ENCODE measurements around the gene TMEM50A. TPM values are rescaled to one million over a fixed set of nuclear protein-coding genes. Genes with fewer than 3 reads are reported as not detected.
A peak's percentile ranks its signal among the peaks of the same experiment; 100 is the strongest.
"Not testable (repeated sequence)": the region's sequence is repeated elsewhere in the genome, so short reads cannot be mapped to it uniquely, and the experiment has no call there.

Gene TMEM50A
- total RNA-seq, 3 donors from 2014 or later (not counting 1 experiment from before 2014, with no cell fraction given) = 99.9 to 117 (median 107) TPM

GRCh38 chr1:25392841-25393240 is 54.7 kb downstream of the TMEM50A start:
- H3K9me3 Mint-ChIP-seq = no peaks in the 10 kb centered on the region
- no peaks in the 10 kb centered on the region for H3K36me3 Mint-ChIP-seq
- Histone ChIP-seq H3K4me1 (ENCODE audit: control insufficient read depth, insufficient read depth, low read length) (no peaks in the 10 kb centered on the region), H3K9me3 (ENCODE audit: control insufficient read depth, insufficient read depth, low read length) (no peaks in the 10 kb centered on the region), H3K27me3 (ENCODE audit: control insufficient read depth, insufficient read depth, low read length) (no peaks in the 10 kb centered on the region), H3K36me3 (ENCODE audit: control insufficient read depth, insufficient read depth, low read length) (no peaks in the 10 kb centered on the region), H3K4me3 (ENCODE audit: low read length) (no peak overlapping the region), H3K27ac (ENCODE audit: low read length) (no peak overlapping the region)
- ATAC-seq (no peak), DNase-seq (no peak)
- H3K4me1 Mint-ChIP-seq = peaks cover 0 to 6% of the 10 kb centered on the region in 2 donors
- no peak overlapping the region for H3K27ac Mint-ChIP-seq
- whole genome bisulfite sequencing (ENCODE audit: insufficient coverage) = 91% methylated on average over 3 of the region's 6 CpGs
- peaks cover 0 to 6% of the 10 kb centered on the region in 2 donors for H3K27me3 Mint-ChIP-seq (ENCODE audit: low read depth in 2 of 2)
- no peak for TF ChIP-seq CTCF (IDR thresholded peaks at IDR 0.05)
- intact Hi-C loops (cut with micrococcal nuclease) = no loop called here
- H3K4me3 Mint-ChIP-seq = no peak overlapping the region

- H3K4me1 ChIP-seq (ENCODE audit: control insufficient read depth, insufficient read depth, low read length); H3K27ac Mint-ChIP-seq; intact Hi-C loops (cut with micrococcal nuclease); H3K4me3 Mint-ChIP-seq; H3K36me3 Mint-ChIP-seq; H3K4me1 Mint-ChIP-seq; H3K9me3 Mint-ChIP-seq; H3K36me3 ChIP-seq (ENCODE audit: control insufficient read depth, insufficient read depth, low read length); H3K9me3 ChIP-seq (ENCODE audit: control insufficient read depth, insufficient read depth, low read length); ATAC-seq; H3K27ac ChIP-seq (ENCODE audit: low read length); DNase-seq; H3K4me3 ChIP-seq (ENCODE audit: low read length); H3K27me3 ChIP-seq (ENCODE audit: control insufficient read depth, insufficient read depth, low read length): not testable (repeated sequence)
- peaks cover 11 to 17% of the 10 kb centered on the region in 2 donors for H3K27me3 Mint-ChIP-seq (ENCODE audit: low read depth in 2 of 2)
- 87% methylated on average over 2 of the region's 10 CpGs for WGBS (ENCODE audit: insufficient coverage)
Observed at GRCh38 chr1:25397549-25397948, 59.4 kb downstream of the TMEM50A start.

GRCh38 chr1:25398079-25398478 is 59.9 kb downstream of the TMEM50A start:
- H3K9me3 Mint-ChIP-seq; H3K4me3 Mint-ChIP-seq; H3K27me3 ChIP-seq (ENCODE audit: control insufficient read depth, insufficient read depth, low read length); H3K27ac ChIP-seq (ENCODE audit: low read length); ATAC-seq; H3K27ac Mint-ChIP-seq; DNase-seq; H3K4me3 ChIP-seq (ENCODE audit: low read length); H3K36me3 ChIP-seq (ENCODE audit: control insufficient read depth, insufficient read depth, low read length); H3K4me1 ChIP-seq (ENCODE audit: control insufficient read depth, insufficient read depth, low read length); H3K36me3 Mint-ChIP-seq; H3K9me3 ChIP-seq (ENCODE audit: control insufficient read depth, insufficient read depth, low read length); H3K4me1 Mint-ChIP-seq; intact Hi-C loops (cut with micrococcal nuclease): not testable (repeated sequence)
- H3K27me3 Mint-ChIP-seq (ENCODE audit: low read depth in 2 of 2) = peaks cover 11 to 17% of the 10 kb centered on the region in 2 donors
- WGBS (ENCODE audit: insufficient coverage) = no CpG with 5 or more reads among the region's 2 CpGs

GRCh38 chr1:25402947-25403803 is 65.0 kb downstream of the TMEM50A start:
- not testable (repeated sequence) for H3K36me3 Mint-ChIP-seq; H3K9me3 Mint-ChIP-seq; H3K4me1 Mint-ChIP-seq; H3K27ac ChIP-seq (ENCODE audit: low read length); H3K4me1 ChIP-seq (ENCODE audit: control insufficient read depth, insufficient read depth, low read length); H3K4me3 ChIP-seq (ENCODE audit: low read length); H3K27ac Mint-ChIP-seq; H3K27me3 ChIP-seq (ENCODE audit: control insufficient read depth, insufficient read depth, low read length); H3K4me3 Mint-ChIP-seq; H3K36me3 ChIP-seq (ENCODE audit: control insufficient read depth, insufficient read depth, low read length); DNase-seq; H3K9me3 ChIP-seq (ENCODE audit: control insufficient read depth, insufficient read depth, low read length)
- peak; percentile 59 to 78 (median 75) for ATAC-seq
- WGBS (ENCODE audit: insufficient coverage) = 7% methylated on average over 3 of the region's 8 CpGs
- intact Hi-C loops (cut with micrococcal nuclease) = loop anchor here (5.0 kb wide), 1 partner anchor 119 kb away; no protein-coding TSS in a partner anchor
- H3K27me3 Mint-ChIP-seq (ENCODE audit: low read depth in 2 of 2) = peaks cover 11% of the 10 kb centered on the region in 2 donors

- H3K4me3 ChIP-seq (ENCODE audit: low read length); H3K9me3 Mint-ChIP-seq; H3K4me1 ChIP-seq (ENCODE audit: control insufficient read depth, insufficient read depth, low read length); H3K4me3 Mint-ChIP-seq; H3K27me3 Mint-ChIP-seq (ENCODE audit: low read depth in 2 of 2); ATAC-seq; H3K9me3 ChIP-seq (ENCODE audit: control insufficient read depth, insufficient read depth, low read length); H3K27ac ChIP-seq (ENCODE audit: low read length); DNase-seq; H3K27me3 ChIP-seq (ENCODE audit: control insufficient read depth, insufficient read depth, low read length); H3K4me1 Mint-ChIP-seq; intact Hi-C loops (cut with micrococcal nuclease); H3K36me3 ChIP-seq (ENCODE audit: control insufficient read depth, insufficient read depth, low read length); H3K27ac Mint-ChIP-seq; H3K36me3 Mint-ChIP-seq: not testable (repeated sequence)
- 82% methylated on average over 8 of the region's 12 CpGs for WGBS (ENCODE audit: insufficient coverage)
Observed at GRCh38 chr1:25405731-25406305, 67.7 kb downstream of the TMEM50A start.

- not testable (repeated sequence) for ATAC-seq
Observed at GRCh38 chr1:25409641-25410427, 71.7 kb downstream of the TMEM50A start.

More at GRCh38 chr1:25409641-25410427, 71.7 kb downstream of the TMEM50A start:
- H3K4me1 Mint-ChIP-seq; H3K36me3 ChIP-seq (ENCODE audit: control insufficient read depth, insufficient read depth, low read length); H3K4me3 ChIP-seq (ENCODE audit: low read length); H3K27ac ChIP-seq (ENCODE audit: low read length); H3K27me3 ChIP-seq (ENCODE audit: control insufficient read depth, insufficient read depth, low read length); H3K27ac Mint-ChIP-seq; H3K9me3 ChIP-seq (ENCODE audit: control insufficient read depth, insufficient read depth, low read length); DNase-seq; H3K4me3 Mint-ChIP-seq; H3K4me1 ChIP-seq (ENCODE audit: control insufficient read depth, insufficient read depth, low read length); intact Hi-C loops (cut with micrococcal nuclease); H3K9me3 Mint-ChIP-seq; H3K36me3 Mint-ChIP-seq; H3K27me3 Mint-ChIP-seq (ENCODE audit: low read depth in 2 of 2): not testable (repeated sequence)
- WGBS (ENCODE audit: insufficient coverage) = 89% methylated on average over 7 of the region's 10 CpGs
